Neural cell (in vitro differentiated cells): Measurements from ENCODE around the gene EEF2KMT.
"Not testable (repeated sequence)": the region's sequence is repeated elsewhere in the genome, so short reads cannot be mapped to it uniquely, and the experiment has no call there.

Source experiments
- EP300 ChIP-seq: fragments of 450-650 bp; conservative IDR thresholded peaks from 2 replicates; pipeline ENCODE4 v1.6.1; 2014; ENCODE audit warnings: antibody characterized with exemption, mild to moderate bottlenecking, moderate library complexity; ENCODE audit not compliant: poor library complexity, severe bottlenecking
- EZH2 ChIP-seq: fragments of 200-600, 300-800 bp; shearing (Covaris generic), sonication (generic); IDR thresholded peaks from 2 replicates; pipeline ENCODE4 v1.6.1; 2014; ENCODE audit warnings: antibody characterized with exemption, low read length, borderline replicate concordance, mild to moderate bottlenecking; ENCODE audit not compliant: insufficient read depth, poor library complexity, severe bottlenecking
- MXI1 ChIP-seq: fragments of 450-650 bp; conservative IDR thresholded peaks from 2 replicates; pipeline ENCODE4 v1.6.1; 2014; ENCODE audit warnings: antibody characterized with exemption, mild to moderate bottlenecking; ENCODE audit not compliant: poor library complexity, severe bottlenecking
- POLR2AphosphoS5 ChIP-seq: IDR thresholded peaks from 2 replicates; pipeline ENCODE4 v1.6.1; 2012
- RAD21 ChIP-seq: fragments of 450-650 bp; conservative IDR thresholded peaks from 2 replicates; pipeline ENCODE4 v1.6.1; 2014; ENCODE audit warnings: antibody characterized with exemption, mild to moderate bottlenecking, moderate library complexity
- SMC3 ChIP-seq: fragments of 450-650 bp; conservative IDR thresholded peaks from 2 replicates; pipeline ENCODE4 v1.6.1; 2014; ENCODE audit warnings: antibody characterized with exemption, mild to moderate bottlenecking, moderate library complexity; ENCODE audit not compliant: poor library complexity
- TAF1 ChIP-seq: IDR thresholded peaks from 2 replicates; pipeline ENCODE4 v1.6.1; 2012; ENCODE audit warnings: low read depth
- TF ChIP-seq, protein P1 (sequence below): fragments of 450-650 bp; IDR thresholded peaks from 2 replicates; pipeline ENCODE4 v1.5.1; 2014; ENCODE audit warnings: antibody characterized with exemption, mild to moderate bottlenecking, moderate library complexity; ENCODE audit not compliant: poor library complexity, severe bottlenecking
- TF ChIP-seq, protein P2 (sequence below): IDR thresholded peaks from 2 replicates; pipeline ENCODE4 v1.6.1; 2012; ENCODE audit warnings: borderline replicate concordance

DNA sequence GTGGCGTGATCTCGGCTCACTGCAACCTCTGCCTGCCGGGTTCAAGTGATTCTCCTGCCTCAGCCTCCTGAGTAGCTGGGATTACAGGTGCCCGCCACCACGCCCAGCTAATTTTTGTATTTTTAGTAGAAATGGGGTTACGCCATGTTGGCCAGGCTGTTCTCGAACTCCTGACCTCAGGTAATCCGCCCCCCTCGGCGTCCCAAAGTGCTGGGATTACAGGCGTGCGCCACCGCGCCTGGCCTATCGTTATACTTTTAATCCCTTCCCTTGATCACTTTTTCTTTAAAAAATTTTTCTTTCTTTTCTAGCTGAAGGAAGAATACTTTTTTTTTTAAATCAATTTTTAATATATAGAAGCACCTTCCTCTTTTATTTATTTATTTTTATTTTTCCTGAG is 23.8 kb downstream of the EEF2KMT start:
- TF ChIP-seq, protein P1, sequence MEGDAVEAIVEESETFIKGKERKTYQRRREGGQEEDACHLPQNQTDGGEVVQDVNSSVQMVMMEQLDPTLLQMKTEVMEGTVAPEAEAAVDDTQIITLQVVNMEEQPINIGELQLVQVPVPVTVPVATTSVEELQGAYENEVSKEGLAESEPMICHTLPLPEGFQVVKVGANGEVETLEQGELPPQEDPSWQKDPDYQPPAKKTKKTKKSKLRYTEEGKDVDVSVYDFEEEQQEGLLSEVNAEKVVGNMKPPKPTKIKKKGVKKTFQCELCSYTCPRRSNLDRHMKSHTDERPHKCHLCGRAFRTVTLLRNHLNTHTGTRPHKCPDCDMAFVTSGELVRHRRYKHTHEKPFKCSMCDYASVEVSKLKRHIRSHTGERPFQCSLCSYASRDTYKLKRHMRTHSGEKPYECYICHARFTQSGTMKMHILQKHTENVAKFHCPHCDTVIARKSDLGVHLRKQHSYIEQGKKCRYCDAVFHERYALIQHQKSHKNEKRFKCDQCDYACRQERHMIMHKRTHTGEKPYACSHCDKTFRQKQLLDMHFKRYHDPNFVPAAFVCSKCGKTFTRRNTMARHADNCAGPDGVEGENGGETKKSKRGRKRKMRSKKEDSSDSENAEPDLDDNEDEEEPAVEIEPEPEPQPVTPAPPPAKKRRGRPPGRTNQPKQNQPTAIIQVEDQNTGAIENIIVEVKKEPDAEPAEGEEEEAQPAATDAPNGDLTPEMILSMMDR, result not testable (repeated sequence)
- TF ChIP-seq POLR2AphosphoS5, MXI1, TAF1, SMC3, EZH2, EP300, RAD21: not testable (repeated sequence)
- TF ChIP-seq, protein P2, sequence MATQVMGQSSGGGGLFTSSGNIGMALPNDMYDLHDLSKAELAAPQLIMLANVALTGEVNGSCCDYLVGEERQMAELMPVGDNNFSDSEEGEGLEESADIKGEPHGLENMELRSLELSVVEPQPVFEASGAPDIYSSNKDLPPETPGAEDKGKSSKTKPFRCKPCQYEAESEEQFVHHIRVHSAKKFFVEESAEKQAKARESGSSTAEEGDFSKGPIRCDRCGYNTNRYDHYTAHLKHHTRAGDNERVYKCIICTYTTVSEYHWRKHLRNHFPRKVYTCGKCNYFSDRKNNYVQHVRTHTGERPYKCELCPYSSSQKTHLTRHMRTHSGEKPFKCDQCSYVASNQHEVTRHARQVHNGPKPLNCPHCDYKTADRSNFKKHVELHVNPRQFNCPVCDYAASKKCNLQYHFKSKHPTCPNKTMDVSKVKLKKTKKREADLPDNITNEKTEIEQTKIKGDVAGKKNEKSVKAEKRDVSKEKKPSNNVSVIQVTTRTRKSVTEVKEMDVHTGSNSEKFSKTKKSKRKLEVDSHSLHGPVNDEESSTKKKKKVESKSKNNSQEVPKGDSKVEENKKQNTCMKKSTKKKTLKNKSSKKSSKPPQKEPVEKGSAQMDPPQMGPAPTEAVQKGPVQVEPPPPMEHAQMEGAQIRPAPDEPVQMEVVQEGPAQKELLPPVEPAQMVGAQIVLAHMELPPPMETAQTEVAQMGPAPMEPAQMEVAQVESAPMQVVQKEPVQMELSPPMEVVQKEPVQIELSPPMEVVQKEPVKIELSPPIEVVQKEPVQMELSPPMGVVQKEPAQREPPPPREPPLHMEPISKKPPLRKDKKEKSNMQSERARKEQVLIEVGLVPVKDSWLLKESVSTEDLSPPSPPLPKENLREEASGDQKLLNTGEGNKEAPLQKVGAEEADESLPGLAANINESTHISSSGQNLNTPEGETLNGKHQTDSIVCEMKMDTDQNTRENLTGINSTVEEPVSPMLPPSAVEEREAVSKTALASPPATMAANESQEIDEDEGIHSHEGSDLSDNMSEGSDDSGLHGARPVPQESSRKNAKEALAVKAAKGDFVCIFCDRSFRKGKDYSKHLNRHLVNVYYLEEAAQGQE, result not testable (repeated sequence)
